ENCODE results near the gene ACSF3.
A peak's percentile ranks its signal among the peaks of the same experiment; 100 is the strongest.

ACSF3 gene

DNA sequence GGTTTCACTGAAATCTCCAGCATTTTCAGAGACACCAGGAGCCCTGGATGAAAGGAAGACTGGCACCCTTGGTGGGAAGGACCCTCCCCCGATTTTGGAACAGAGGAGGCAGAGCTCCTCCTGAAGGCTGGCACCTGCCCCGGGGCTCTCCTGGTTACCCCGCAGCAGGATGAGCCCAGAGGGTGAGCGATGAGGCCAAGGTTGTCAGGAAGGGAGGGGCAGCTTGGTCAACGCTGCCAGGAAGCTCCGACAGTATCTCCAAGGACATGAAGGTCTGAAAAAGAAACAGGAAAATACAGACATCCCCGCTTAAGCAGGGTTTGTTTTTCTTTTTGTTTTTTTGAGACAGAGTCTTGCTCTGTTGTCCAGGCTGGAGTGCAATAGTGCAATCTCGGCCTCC, 15.5 kb upstream of the ACSF3 start:
- Histone ChIP-seq H3K9ac (ENCODE audit: low read depth, low read length) (no peak overlapping the region), H3K4me3 (ENCODE audit: low read length) (no peak overlapping the region), H3K36me3 (ENCODE audit: insufficient read depth, low read depth, low read length) (no peaks in the 10 kb centered on the region), H3K27ac (ENCODE audit: low read length) (no peak overlapping the region), H3K9me3 (ENCODE audit: insufficient read depth, low read depth, low read length) (peaks cover 32% of the 10 kb centered on the region), H3K27me3 (ENCODE audit: insufficient read depth, low read length) (no peaks in the 10 kb centered on the region), H3K4me1 (ENCODE audit: insufficient read depth, low read length) (no peaks in the 10 kb centered on the region)

DNA sequence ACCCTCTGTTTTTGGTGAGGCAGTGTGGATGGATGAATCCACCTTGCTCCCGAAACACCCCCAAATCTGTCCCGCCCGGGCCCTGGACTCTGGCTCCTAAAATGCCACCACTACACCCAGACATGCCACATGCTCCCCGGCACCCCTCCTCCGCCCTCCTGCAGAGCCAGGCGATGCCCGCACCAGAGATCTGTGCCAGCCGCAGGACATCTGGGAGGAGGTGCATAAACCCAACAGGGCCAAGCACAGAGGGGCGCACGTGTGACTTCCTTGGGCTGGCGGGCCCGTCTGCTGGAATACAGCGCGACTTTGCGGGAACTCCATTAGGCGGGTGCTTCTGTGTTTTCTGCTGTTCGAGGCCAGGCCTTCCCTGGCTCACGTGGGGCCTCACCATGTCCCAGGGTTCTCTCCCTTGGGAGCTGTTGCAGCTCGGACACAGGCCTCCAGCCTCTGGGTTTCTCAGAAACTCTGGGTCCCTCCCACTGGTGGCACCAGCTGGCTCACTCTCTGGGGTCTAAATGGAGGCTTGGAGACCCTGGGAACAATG, 14.1 kb upstream of the ACSF3 start:
- no peaks in the 10 kb centered on the region for H3K36me3 ChIP-seq (ENCODE audit: insufficient read depth, low read depth, low read length)
- no peaks in the 10 kb centered on the region for H3K4me1 ChIP-seq (ENCODE audit: insufficient read depth, low read length)
- peaks cover 21% of the 10 kb centered on the region for H3K9me3 ChIP-seq (ENCODE audit: insufficient read depth, low read depth, low read length)
- no peak overlapping the region for H3K4me3 ChIP-seq (ENCODE audit: low read length)
- H3K27ac ChIP-seq (ENCODE audit: low read length) = no peak overlapping the region
- H3K27me3 ChIP-seq (ENCODE audit: insufficient read depth, low read length) = no peaks in the 10 kb centered on the region
- H3K9ac ChIP-seq (ENCODE audit: low read depth, low read length) = no peak overlapping the region

- Histone ChIP-seq H3K9me3 (ENCODE audit: insufficient read depth, low read depth, low read length) (peaks cover 14% of the 10 kb centered on the region), H3K4me3 (ENCODE audit: low read length) (no peak overlapping the region), H3K36me3 (ENCODE audit: insufficient read depth, low read depth, low read length) (no peaks in the 10 kb centered on the region), H3K9ac (ENCODE audit: low read depth, low read length) (no peak overlapping the region), H3K27ac (ENCODE audit: low read length) (no peak overlapping the region), H3K27me3 (ENCODE audit: insufficient read depth, low read length) (no peaks in the 10 kb centered on the region), H3K4me1 (ENCODE audit: insufficient read depth, low read length) (no peaks in the 10 kb centered on the region)
Measured at GRCh38 chr16:89080196-89080853, 13.3 kb upstream of the ACSF3 start.

DNA sequence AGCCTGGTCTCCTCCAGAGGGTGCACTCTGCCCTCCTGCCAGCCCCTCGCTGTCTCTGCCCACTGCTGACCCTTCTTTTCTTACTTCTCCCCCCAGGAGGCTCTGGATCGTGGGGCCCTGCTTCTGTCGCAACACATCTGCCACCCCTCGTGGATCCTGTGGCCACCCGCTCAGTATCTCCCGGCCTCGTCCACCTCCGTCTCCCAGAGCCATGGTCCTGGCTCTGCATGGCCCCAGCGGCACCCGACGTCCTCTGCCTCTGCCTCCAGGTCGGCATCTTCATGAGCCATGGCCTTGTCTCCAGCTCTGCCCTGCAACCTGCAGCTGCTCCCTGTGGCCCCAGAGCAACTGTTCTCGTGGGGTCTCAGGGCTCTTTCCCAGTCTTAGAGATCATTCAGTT, 12.1 kb upstream of the ACSF3 start:
- Histone ChIP-seq H3K36me3 (ENCODE audit: insufficient read depth, low read depth, low read length) (no peaks in the 10 kb centered on the region), H3K9me3 (ENCODE audit: insufficient read depth, low read depth, low read length) (peaks cover 1% of the 10 kb centered on the region; the same call in 1 of the 2 replicates), H3K4me1 (ENCODE audit: insufficient read depth, low read length) (no peaks in the 10 kb centered on the region), H3K27me3 (ENCODE audit: insufficient read depth, low read length) (no peaks in the 10 kb centered on the region), H3K27ac (ENCODE audit: low read length) (no peak overlapping the region), H3K4me3 (ENCODE audit: low read length) (no peak overlapping the region), H3K9ac (ENCODE audit: low read depth, low read length) (no peak overlapping the region)

- H3K27me3 ChIP-seq (ENCODE audit: insufficient read depth, low read length) = peaks cover 7% of the 10 kb centered on the region
- H3K36me3 ChIP-seq (ENCODE audit: insufficient read depth, low read depth, low read length) = no peaks in the 10 kb centered on the region
- no peak overlapping the region for H3K9ac ChIP-seq (ENCODE audit: low read depth, low read length)
- H3K27ac ChIP-seq (ENCODE audit: low read length) = no peak overlapping the region
- no peaks in the 10 kb centered on the region; the same call in 1 of the 2 replicates for H3K4me1 ChIP-seq (ENCODE audit: insufficient read depth, low read length)
- no peak overlapping the region for H3K4me3 ChIP-seq (ENCODE audit: low read length)
- H3K9me3 ChIP-seq (ENCODE audit: insufficient read depth, low read depth, low read length) = no peaks in the 10 kb centered on the region
Measured at GRCh38 chr16:89084411-89084810, 9.2 kb upstream of the ACSF3 start.

DNA sequence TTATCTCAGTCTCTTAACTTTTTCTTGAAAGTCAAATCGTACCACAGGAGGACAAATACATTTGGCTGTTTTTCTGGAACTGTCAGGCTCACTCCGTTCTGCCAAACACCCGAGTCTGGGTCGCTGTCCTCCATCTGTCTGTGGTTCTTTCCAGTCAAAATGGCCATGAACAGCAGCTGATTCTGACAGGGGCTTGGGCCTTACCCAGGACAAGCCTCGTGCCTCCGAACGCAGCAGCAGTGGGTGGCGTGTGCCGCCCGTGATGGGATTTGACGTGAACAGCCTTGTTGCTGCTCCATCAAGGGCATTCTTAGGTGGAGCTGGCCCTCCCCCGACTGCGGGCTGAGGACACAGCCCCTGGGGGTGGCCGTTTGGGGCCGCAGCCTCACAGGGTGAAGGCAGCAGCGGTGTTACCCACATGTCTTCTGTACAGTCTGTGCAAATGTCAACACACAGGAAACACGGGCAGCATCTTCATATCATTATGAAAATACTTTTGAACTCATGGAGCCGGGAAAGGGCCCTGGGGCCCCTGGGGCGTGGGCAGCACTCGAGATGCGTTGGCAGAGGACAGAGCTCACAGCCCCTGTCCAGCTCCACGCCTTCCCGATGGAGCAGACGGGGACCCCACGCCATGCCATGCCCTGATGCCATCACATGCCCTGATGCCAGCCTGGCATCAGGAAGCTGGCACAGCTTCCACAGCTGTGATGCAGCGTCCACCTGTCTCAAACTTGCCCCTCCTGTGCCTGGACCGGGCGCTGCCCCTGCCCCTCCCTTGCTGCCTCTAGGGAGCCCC, 8.6 kb upstream of the ACSF3 start:
- H3K36me3 ChIP-seq (ENCODE audit: insufficient read depth, low read depth, low read length) = no peaks in the 10 kb centered on the region
- H3K27ac ChIP-seq (ENCODE audit: low read length) = no peak overlapping the region
- peaks cover 13% of the 10 kb centered on the region for H3K27me3 ChIP-seq (ENCODE audit: insufficient read depth, low read length)
- no peak overlapping the region for H3K4me3 ChIP-seq (ENCODE audit: low read length)
- H3K4me1 ChIP-seq (ENCODE audit: insufficient read depth, low read length) = no peaks in the 10 kb centered on the region; the same call in 1 of the 2 replicates
- no peak overlapping the region for H3K9ac ChIP-seq (ENCODE audit: low read depth, low read length)
- no peaks in the 10 kb centered on the region for H3K9me3 ChIP-seq (ENCODE audit: insufficient read depth, low read depth, low read length)

DNA sequence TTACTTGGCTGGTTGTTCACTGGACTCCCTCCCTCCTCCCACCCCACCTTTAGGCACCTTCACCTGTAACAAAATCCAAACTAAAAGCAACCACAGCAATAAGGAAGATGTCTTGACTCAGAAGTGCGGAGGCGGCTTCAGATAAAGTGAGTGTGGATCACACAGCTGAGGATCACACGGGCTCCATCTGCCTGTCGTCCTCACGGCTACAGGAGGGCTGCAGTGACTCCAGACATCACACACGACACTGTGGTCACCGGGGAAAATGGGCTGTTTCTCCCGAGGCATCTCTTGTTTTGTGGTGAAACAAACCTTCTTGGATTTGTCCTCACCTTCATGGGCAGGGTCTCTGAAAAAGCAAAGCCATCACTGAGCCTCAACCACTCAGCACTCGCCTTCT, 7.9 kb upstream of the ACSF3 start:
- Histone ChIP-seq H3K9ac (ENCODE audit: low read depth, low read length) (no peak overlapping the region), H3K27ac (ENCODE audit: low read length) (no peak overlapping the region), H3K36me3 (ENCODE audit: insufficient read depth, low read depth, low read length) (no peaks in the 10 kb centered on the region), H3K9me3 (ENCODE audit: insufficient read depth, low read depth, low read length) (no peaks in the 10 kb centered on the region), H3K4me1 (ENCODE audit: insufficient read depth, low read length) (no peaks in the 10 kb centered on the region; the same call in 1 of the 2 replicates), H3K27me3 (ENCODE audit: insufficient read depth, low read length) (peaks cover 19% of the 10 kb centered on the region), H3K4me3 (ENCODE audit: low read length) (no peak overlapping the region)

DNA sequence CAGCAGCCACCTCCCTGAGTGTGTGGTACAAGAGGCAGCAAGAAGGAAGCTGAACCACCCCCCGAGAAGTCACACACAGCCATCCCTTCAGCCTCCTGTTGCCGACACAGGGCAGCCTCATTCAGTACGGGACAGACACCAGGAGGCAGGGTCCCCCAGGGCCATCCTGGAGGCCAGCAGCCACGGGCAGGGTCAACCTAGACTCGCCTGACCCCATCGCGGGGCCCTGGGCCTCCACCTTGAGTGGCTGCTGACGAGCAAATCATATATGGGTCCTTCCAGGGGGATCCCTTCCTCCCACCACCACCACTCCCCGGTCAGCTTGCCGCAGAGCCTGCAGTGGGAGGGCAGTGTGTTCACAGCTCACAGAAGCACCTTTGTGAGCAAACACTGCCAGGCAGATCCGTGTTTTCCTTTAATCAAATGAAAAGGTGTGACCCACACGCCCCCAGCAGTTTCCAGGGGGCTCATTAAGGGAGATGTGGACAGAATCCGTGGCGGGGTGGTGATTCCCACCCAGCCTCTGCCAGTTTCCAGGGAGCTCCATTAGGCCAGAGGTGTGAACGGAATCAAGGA, 5.6 kb upstream of the ACSF3 start:
- no peaks in the 10 kb centered on the region for H3K9me3 ChIP-seq (ENCODE audit: insufficient read depth, low read depth, low read length)
- H3K27ac ChIP-seq (ENCODE audit: low read length) = no peak overlapping the region
- no peak overlapping the region for H3K9ac ChIP-seq (ENCODE audit: low read depth, low read length)
- H3K4me3 ChIP-seq (ENCODE audit: low read length) = no peak overlapping the region
- H3K4me1 ChIP-seq (ENCODE audit: insufficient read depth, low read length) = no peaks in the 10 kb centered on the region; the same call in 1 of the 2 replicates
- peaks cover 41% of the 10 kb centered on the region for H3K27me3 ChIP-seq (ENCODE audit: insufficient read depth, low read length)
- no peaks in the 10 kb centered on the region for H3K36me3 ChIP-seq (ENCODE audit: insufficient read depth, low read depth, low read length)

GRCh38 chr16:89089120-89089519, 4.5 kb upstream of the ACSF3 start:
- Histone ChIP-seq H3K4me1 (ENCODE audit: insufficient read depth, low read length) (no peaks in the 10 kb centered on the region; the same call in 1 of the 2 replicates), H3K36me3 (ENCODE audit: insufficient read depth, low read depth, low read length) (no peaks in the 10 kb centered on the region), H3K27ac (ENCODE audit: low read length) (no peak overlapping the region), H3K27me3 (ENCODE audit: insufficient read depth, low read length) (peaks cover 46% of the 10 kb centered on the region), H3K9ac (ENCODE audit: low read depth, low read length) (no peak overlapping the region), H3K4me3 (ENCODE audit: low read length) (peak overlapping the region; percentile 32; the same call in 1 of the 2 replicates), H3K9me3 (ENCODE audit: insufficient read depth, low read depth, low read length) (no peaks in the 10 kb centered on the region)

DNA sequence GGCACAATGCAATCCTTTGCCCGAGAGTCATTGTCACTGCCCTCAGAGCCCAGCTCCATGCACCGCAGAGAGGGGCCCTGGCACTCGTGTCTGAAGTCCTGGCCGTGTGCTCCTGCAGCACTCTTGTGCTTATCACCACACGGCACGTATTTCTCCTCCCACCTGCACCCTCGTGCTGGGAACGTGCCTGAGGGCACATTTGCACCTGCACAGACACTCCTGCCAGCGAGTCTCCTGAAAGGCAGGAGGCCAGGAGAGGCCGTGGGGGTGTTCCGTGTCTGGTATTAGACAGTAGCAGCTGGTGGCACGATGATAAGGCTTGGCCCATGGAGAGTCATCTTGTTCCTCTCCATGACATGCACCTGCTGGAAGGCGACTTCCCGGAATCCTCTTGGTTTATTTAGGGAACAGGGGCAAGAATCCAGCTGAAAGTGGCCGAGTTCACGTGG, 3.4 kb upstream of the ACSF3 start:
- Histone ChIP-seq H3K4me1 (ENCODE audit: insufficient read depth, low read length) (peaks cover 7% of the 10 kb centered on the region), H3K36me3 (ENCODE audit: insufficient read depth, low read depth, low read length) (no peaks in the 10 kb centered on the region), H3K9me3 (ENCODE audit: insufficient read depth, low read depth, low read length) (no peaks in the 10 kb centered on the region), H3K27me3 (ENCODE audit: insufficient read depth, low read length) (peaks cover 56% of the 10 kb centered on the region), H3K27ac (ENCODE audit: low read length) (no peak overlapping the region), H3K4me3 (ENCODE audit: low read length) (no peak overlapping the region), H3K9ac (ENCODE audit: low read depth, low read length) (no peak overlapping the region)

GRCh38 chr16:89090669-89091426, 2.8 kb upstream of the ACSF3 start:
- Histone ChIP-seq H3K36me3 (ENCODE audit: insufficient read depth, low read depth, low read length) (no peaks in the 10 kb centered on the region), H3K4me3 (ENCODE audit: low read length) (no peak overlapping the region), H3K9ac (ENCODE audit: low read depth, low read length) (no peak overlapping the region), H3K9me3 (ENCODE audit: insufficient read depth, low read depth, low read length) (no peaks in the 10 kb centered on the region), H3K4me1 (ENCODE audit: insufficient read depth, low read length) (peaks cover 9% of the 10 kb centered on the region), H3K27ac (ENCODE audit: low read length) (no peak overlapping the region), H3K27me3 (ENCODE audit: insufficient read depth, low read length) (peaks cover 56% of the 10 kb centered on the region)

Data from iPS-20b (cell line).